GM19193 (cell line): Measurements from ENCODE around the gene NPTXR.

ENCODE experiments used
- POLR2A ChIP-seq: IDR thresholded peaks from 4 replicates; pipeline ENCODE4 v1.6.1; 2011; ENCODE audit not compliant: insufficient read depth, insufficient read length; ENCODE audit errors: extremely low read depth

NPTXR gene

GRCh38 chr22:38849811-38850210 is 6.0 kb upstream of the NPTXR start:
- TF ChIP-seq POLR2A, result no peak

GRCh38 chr22:38846412-38846811 is 2.6 kb upstream of the NPTXR start:
- no peak for TF ChIP-seq POLR2A

GRCh38 chr22:38845004-38845740 is 1.3 kb upstream of the NPTXR start:
- no peak for TF ChIP-seq POLR2A

GRCh38 chr22:38844315-38845003 is 631 bp upstream of the NPTXR start:
- no peak for TF ChIP-seq POLR2A

- TF ChIP-seq POLR2A, result no peak
Observed at GRCh38 chr22:38843201-38843656, 599 bp downstream of the NPTXR start.

- TF ChIP-seq POLR2A, result no peak
Observed at GRCh38 chr22:38842512-38843200, 1.2 kb downstream of the NPTXR start.

- TF ChIP-seq POLR2A, result no peak
Observed at GRCh38 chr22:38841635-38842034, 2.2 kb downstream of the NPTXR start.

- no peak for TF ChIP-seq POLR2A
Observed at GRCh38 chr22:38841211-38841610, 2.6 kb downstream of the NPTXR start.

GRCh38 chr22:38840129-38840528 is 3.7 kb downstream of the NPTXR start:
- TF ChIP-seq POLR2A, result no peak

GRCh38 chr22:38839686-38840085 is 4.1 kb downstream of the NPTXR start:
- TF ChIP-seq POLR2A, result no peak

GRCh38 chr22:38837414-38837928 is 6.4 kb downstream of the NPTXR start:
- no peak for TF ChIP-seq POLR2A

GRCh38 chr22:38835888-38836301 is 7.9 kb downstream of the NPTXR start:
- TF ChIP-seq POLR2A, result no peak

- no peak for TF ChIP-seq POLR2A
Observed at GRCh38 chr22:38834991-38835390, 8.8 kb downstream of the NPTXR start.

GRCh38 chr22:38834215-38834953 is 9.4 kb downstream of the NPTXR start:
- TF ChIP-seq POLR2A, result no peak

- no peak for TF ChIP-seq POLR2A
Observed at GRCh38 chr22:38833061-38833460, 10.8 kb downstream of the NPTXR start.
